ENCODE results near the gene HMOX1. TPM values are rescaled to one million over a fixed set of nuclear protein-coding genes. Genes with fewer than 3 reads are reported as not detected.
"Not testable (repeated sequence)": the region's sequence is repeated elsewhere in the genome, so short reads cannot be mapped to it uniquely, and the experiment has no call there.

Gene HMOX1
- total and polyA plus RNA-seq, 8 donors: 8.2 to 355 (median 10.5) TPM

GRCh38 chr22:35436421-35436820 is 55.5 kb downstream of the HMOX1 start:
- no peak for TF ChIP-seq CTCF (IDR thresholded peaks at IDR 0.05)
- H3K9me3 ChIP-seq: peaks cover 0 to 7% of the 10 kb centered on the region in 2 donors
- H3K27ac ChIP-seq: no peak overlapping the region
- peaks cover 0 to 13% of the 10 kb centered on the region in 2 donors for H3K36me3 ChIP-seq
- ATAC-seq (no peak), DNase-seq (peak in 1 of 4 donors; percentile 47)
- intact Hi-C loops (cut with DNase I): no loop called here
- H3K4me1 ChIP-seq: peaks cover 0 to 2% of the 10 kb centered on the region in 2 donors
- no peaks in the 10 kb centered on the region for H3K27me3 ChIP-seq
- no peak overlapping the region for H3K4me3 ChIP-seq

- H3K27ac ChIP-seq: no peak overlapping the region
- no peaks in the 10 kb centered on the region for H3K27me3 ChIP-seq
- intact Hi-C loops (cut with DNase I): no loop called here
- TF ChIP-seq CTCF (IDR thresholded peaks at IDR 0.05): no peak
- H3K36me3 ChIP-seq: peaks cover 0 to 13% of the 10 kb centered on the region in 2 donors
- ATAC-seq (no peak), DNase-seq (peak in 1 of 4 donors; percentile 10)
- H3K4me1 ChIP-seq: no peaks in the 10 kb centered on the region
- H3K9me3 ChIP-seq: peaks cover 0 to 7% of the 10 kb centered on the region in 2 donors
- H3K4me3 ChIP-seq: no peak overlapping the region
Measured at GRCh38 chr22:35437049-35437448, 56.2 kb downstream of the HMOX1 start.

GRCh38 chr22:35438673-35439364 is 57.9 kb downstream of the HMOX1 start:
- H3K4me1 ChIP-seq; intact Hi-C loops (cut with DNase I); H3K9me3 ChIP-seq; H3K27ac ChIP-seq; H3K4me3 ChIP-seq; ATAC-seq; H3K27me3 ChIP-seq; H3K36me3 ChIP-seq; DNase-seq: not testable (repeated sequence)

- Histone ChIP-seq H3K27me3 (no peaks in the 10 kb centered on the region), H3K27ac (no peak overlapping the region), H3K4me1 (no peaks in the 10 kb centered on the region), H3K4me3 (no peak overlapping the region), H3K36me3 (no peaks in the 10 kb centered on the region), H3K9me3 (no peaks in the 10 kb centered on the region)
- no peak for TF ChIP-seq CTCF (IDR thresholded peaks at IDR 0.05)
- intact Hi-C loops (cut with DNase I): no loop called here
- ATAC-seq (no peak), DNase-seq (no peak)
Measured at GRCh38 chr22:35439365-35439717, 58.4 kb downstream of the HMOX1 start.

- no peak for ATAC-seq
- Histone ChIP-seq H3K4me3 (no peak overlapping the region), H3K36me3 (no peaks in the 10 kb centered on the region), H3K4me1 (no peaks in the 10 kb centered on the region), H3K27me3 (no peaks in the 10 kb centered on the region), H3K9me3 (no peaks in the 10 kb centered on the region), H3K27ac (no peak overlapping the region)
- no peak for DNase-seq
- intact Hi-C loops (cut with DNase I): no loop called here
- no peak for TF ChIP-seq CTCF (IDR thresholded peaks at IDR 0.05)
Measured at GRCh38 chr22:35440129-35440528, 59.2 kb downstream of the HMOX1 start.

Data from left lung (tissue), 10 donors.